Measurements from ENCODE around the gene PGGT1B. TPM values are rescaled to one million over a fixed set of nuclear protein-coding genes. Genes with fewer than 3 reads are reported as not detected.

PGGT1B gene
- total RNA-seq, 1 donor from 2014 or later: 23.8 TPM

DNA sequence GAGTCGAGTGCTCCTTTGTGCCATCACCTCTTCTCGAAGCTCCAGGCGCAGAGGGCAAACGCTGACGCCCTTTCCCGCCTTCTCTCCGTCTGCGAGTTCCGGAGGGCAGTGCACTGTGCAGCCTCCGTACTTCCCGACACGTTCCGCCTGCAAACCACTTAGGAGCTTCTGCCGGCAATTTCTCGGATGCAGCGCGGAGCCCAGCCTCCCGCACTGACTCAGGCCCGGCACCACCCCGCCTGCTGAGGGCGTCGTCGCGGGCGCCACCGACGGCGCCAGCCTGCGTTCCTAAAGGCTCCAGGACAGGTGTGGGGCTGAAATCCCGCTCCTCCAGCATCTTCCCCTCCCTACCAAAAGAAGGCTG is 83.7 kb downstream of the PGGT1B start:
- no peak for DNase-seq
- Histone ChIP-seq H3K4me3 (peak overlapping the region; percentile 69), H3K9me3 (replicated peaks) (no peaks in the 10 kb centered on the region), H3K27ac (replicated peaks) (no peak overlapping the region), H3K4me1 (peaks cover 18% of the 10 kb centered on the region), H3K36me3 (no peaks in the 10 kb centered on the region), H3K27me3 (ENCODE audit: low read depth) (peaks cover 75% of the 10 kb centered on the region)
- intact Hi-C loops (cut with micrococcal nuclease): no loop called here
- TF ChIP-seq, protein P1, sequence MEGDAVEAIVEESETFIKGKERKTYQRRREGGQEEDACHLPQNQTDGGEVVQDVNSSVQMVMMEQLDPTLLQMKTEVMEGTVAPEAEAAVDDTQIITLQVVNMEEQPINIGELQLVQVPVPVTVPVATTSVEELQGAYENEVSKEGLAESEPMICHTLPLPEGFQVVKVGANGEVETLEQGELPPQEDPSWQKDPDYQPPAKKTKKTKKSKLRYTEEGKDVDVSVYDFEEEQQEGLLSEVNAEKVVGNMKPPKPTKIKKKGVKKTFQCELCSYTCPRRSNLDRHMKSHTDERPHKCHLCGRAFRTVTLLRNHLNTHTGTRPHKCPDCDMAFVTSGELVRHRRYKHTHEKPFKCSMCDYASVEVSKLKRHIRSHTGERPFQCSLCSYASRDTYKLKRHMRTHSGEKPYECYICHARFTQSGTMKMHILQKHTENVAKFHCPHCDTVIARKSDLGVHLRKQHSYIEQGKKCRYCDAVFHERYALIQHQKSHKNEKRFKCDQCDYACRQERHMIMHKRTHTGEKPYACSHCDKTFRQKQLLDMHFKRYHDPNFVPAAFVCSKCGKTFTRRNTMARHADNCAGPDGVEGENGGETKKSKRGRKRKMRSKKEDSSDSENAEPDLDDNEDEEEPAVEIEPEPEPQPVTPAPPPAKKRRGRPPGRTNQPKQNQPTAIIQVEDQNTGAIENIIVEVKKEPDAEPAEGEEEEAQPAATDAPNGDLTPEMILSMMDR (IDR thresholded peaks at IDR 0.05; ENCODE audit: borderline replicate concordance): no peak

DNA sequence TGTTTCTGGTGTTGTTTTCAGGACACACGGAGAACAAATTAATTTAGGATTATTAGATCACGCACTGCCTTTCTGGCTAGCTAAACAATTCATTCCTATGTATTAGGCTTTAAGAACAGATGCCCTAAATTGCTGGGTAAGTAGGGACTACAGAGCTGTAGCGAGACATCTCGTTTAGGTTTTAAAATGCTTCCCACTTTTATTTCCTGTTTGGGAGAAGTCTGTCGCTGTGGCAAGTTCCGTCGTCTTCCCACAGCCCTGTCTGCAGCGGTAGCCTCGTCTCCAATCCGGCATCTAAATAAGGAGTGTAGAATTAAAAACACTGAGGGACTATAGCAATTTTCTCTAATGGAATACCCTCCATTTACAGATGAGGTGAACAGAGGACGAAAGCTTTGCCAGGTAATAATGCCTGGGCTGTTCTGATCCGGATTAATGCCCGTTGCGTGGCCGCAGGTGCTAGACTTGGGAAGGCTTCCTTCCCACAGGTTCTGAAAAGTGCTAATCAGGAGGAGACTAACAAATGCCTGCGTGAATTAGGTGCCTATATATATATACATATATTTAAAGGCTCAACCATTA is 91.7 kb downstream of the PGGT1B start:
- DNase-seq: no peak
- intact Hi-C loops (cut with micrococcal nuclease): no loop called here
- H3K4me3 ChIP-seq: peak overlapping the region; percentile 85
- H3K4me1 ChIP-seq: peaks cover 27% of the 10 kb centered on the region
- TF ChIP-seq, protein P1 (IDR thresholded peaks at IDR 0.05; ENCODE audit: borderline replicate concordance): no peak
- peaks cover 72% of the 10 kb centered on the region for H3K27me3 ChIP-seq (ENCODE audit: low read depth)
- no peaks in the 10 kb centered on the region for H3K9me3 ChIP-seq (replicated peaks)
- H3K36me3 ChIP-seq: no peaks in the 10 kb centered on the region
- no peak overlapping the region for H3K27ac ChIP-seq (replicated peaks)

- intact Hi-C loops (cut with micrococcal nuclease): no loop called here
- H3K4me3 ChIP-seq: peak overlapping the region; percentile 85
- H3K9me3 ChIP-seq (replicated peaks): no peaks in the 10 kb centered on the region
- H3K36me3 ChIP-seq: no peaks in the 10 kb centered on the region
- no peak overlapping the region for H3K27ac ChIP-seq (replicated peaks)
- peaks cover 75% of the 10 kb centered on the region for H3K27me3 ChIP-seq (ENCODE audit: low read depth)
- DNase-seq: no peak
- peaks cover 27% of the 10 kb centered on the region for H3K4me1 ChIP-seq
- TF ChIP-seq, protein P1 (IDR thresholded peaks at IDR 0.05; ENCODE audit: borderline replicate concordance): no peak
Observed at GRCh38 chr5:115170134-115170928, 92.3 kb downstream of the PGGT1B start.

GRCh38 chr5:115169487-115170133 is 93.1 kb downstream of the PGGT1B start, which contains the start of gene TRIM36:
Gene TRIM36, minus strand, starts transcription at chr5:115169908. Its CDS starts 274 bp downstream, at chr5:115169634.
- Histone ChIP-seq H3K4me3 (peak within 1 kb of the TSS; percentile 85), H3K27me3 (ENCODE audit: low read depth) (peaks cover 82% of the 10 kb centered on the region), H3K36me3 (no peaks in the 10 kb centered on the region), H3K27ac (replicated peaks) (peak within 1 kb of the TSS; percentile 37), H3K4me1 (peaks cover 27% of the 10 kb centered on the region), H3K9me3 (replicated peaks) (no peaks in the 10 kb centered on the region)
- TF ChIP-seq, protein P1 (IDR thresholded peaks at IDR 0.05; ENCODE audit: borderline replicate concordance): peak; percentile 32
- peak; percentile 91 for DNase-seq
- intact Hi-C loops (cut with micrococcal nuclease): no loop called here

- DNase-seq: no peak
- TF ChIP-seq, protein P1 (IDR thresholded peaks at IDR 0.05; ENCODE audit: borderline replicate concordance): no peak
- Histone ChIP-seq H3K36me3 (no peaks in the 10 kb centered on the region), H3K27me3 (ENCODE audit: low read depth) (peaks cover 88% of the 10 kb centered on the region), H3K27ac (replicated peaks) (no peak overlapping the region), H3K4me1 (peaks cover 27% of the 10 kb centered on the region), H3K9me3 (replicated peaks) (no peaks in the 10 kb centered on the region), H3K4me3 (peak overlapping the region; percentile 85)
- intact Hi-C loops (cut with micrococcal nuclease): no loop called here
Observed at GRCh38 chr5:115168829-115169486, 93.7 kb downstream of the PGGT1B start.
